Large intestine (tissue), 12 donors: Measurements from ENCODE around the gene MSANTD7. TPM values are rescaled to one million over a fixed set of nuclear protein-coding genes. Genes with fewer than 3 reads are reported as not detected.

Source experiments
- DNase-seq, 2 donors: peaks; one replicate each; pipeline versions ENCODE4 v3.0.0 to v3.0.0-alpha.2; 2013
- H3K27ac ChIP-seq: one replicate; pipeline ENCODE4 v1.5.1; 2013; ENCODE audit warnings: low read length
- H3K27me3 ChIP-seq: 2 replicates; pipeline ENCODE4 v1.6.1; 2013; ENCODE audit warnings: low read length; ENCODE audit not compliant: control insufficient read depth, insufficient read depth
- H3K36me3 ChIP-seq: 2 replicates; pipeline ENCODE4 v1.6.1; 2013; ENCODE audit warnings: low read length; ENCODE audit not compliant: control insufficient read depth, insufficient read depth
- H3K4me1 ChIP-seq: one replicate; pipeline ENCODE4 v1.6.1; 2013; ENCODE audit warnings: low read length; ENCODE audit not compliant: control insufficient read depth, insufficient read depth
- H3K4me3 ChIP-seq: one replicate; pipeline ENCODE4 v1.5.1; 2013; ENCODE audit warnings: low read length
- H3K9me3 ChIP-seq: one replicate; pipeline ENCODE4 v1.6.1; 2013; ENCODE audit warnings: mild to moderate bottlenecking, low read depth, low read length, moderate library complexity; ENCODE audit not compliant: control insufficient read depth
- WGBS: methylation state at CpG from one replicate; pipeline ENCODE4 v1.1.5; 2013; ENCODE audit warnings: low lambda C conversion rate; ENCODE audit not compliant: insufficient coverage; 5-methylcytosine and 5-hydroxymethylcytosine counted together
- long read RNA-seq, 11 donors: transcript quantifications; one replicate each; lab custom pipeline, GENCODE V29; 2026
- polyA plus RNA-seq: library from polyadenylated mRNA; unstranded; fragments of 120-200 nt; gene quantifications from one replicate; pipeline ENCODE4 v1.2.1, GENCODE V29; 2013

MSANTD7 gene, protein sequence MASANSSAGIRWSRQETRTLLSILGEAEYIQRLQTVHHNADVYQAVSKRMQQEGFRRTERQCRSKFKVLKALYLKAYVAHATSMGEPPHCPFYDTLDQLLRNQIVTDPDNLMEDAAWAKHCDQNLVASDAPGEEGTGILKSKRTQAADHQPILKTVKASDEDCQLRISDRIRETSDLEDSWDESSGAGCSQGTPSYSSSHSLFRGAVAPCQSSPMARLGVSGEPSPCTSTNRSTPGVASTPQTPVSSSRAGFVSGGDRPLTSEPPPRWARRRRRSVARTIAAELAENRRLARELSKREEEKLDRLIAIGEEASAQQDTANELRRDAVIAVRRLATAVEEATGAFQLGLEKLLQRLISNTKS
- 13.9 TPM for polyA plus RNA-seq
- long read RNA-seq, donor 1, full-length matches to known transcripts: 2 of 2 reads
- long read RNA-seq, donor 1, partial matches to known transcripts: 0 of 2 reads
- long read RNA-seq, donor 1, other reads (novel, unspliced or antisense): 0 of 2 reads
- long read RNA-seq, donor 2, full-length matches to known transcripts: 1 of 1 reads
- long read RNA-seq, donor 2, partial matches to known transcripts: 0 of 1 reads
- long read RNA-seq, donor 2, other reads (novel, unspliced or antisense): 0 of 1 reads
- long read RNA-seq, donor 3: 0 reads
- long read RNA-seq, donor 4, full-length matches to known transcripts: 1 of 1 reads
- long read RNA-seq, donor 4, partial matches to known transcripts: 0 of 1 reads
- long read RNA-seq, donor 4, other reads (novel, unspliced or antisense): 0 of 1 reads
- long read RNA-seq, donor 5: 0 reads
- long read RNA-seq, donor 6, full-length matches to known transcripts: 3 of 3 reads
- long read RNA-seq, donor 6, partial matches to known transcripts: 0 of 3 reads
- long read RNA-seq, donor 6, other reads (novel, unspliced or antisense): 0 of 3 reads
- long read RNA-seq, donor 7, full-length matches to known transcripts: 2 of 2 reads
- long read RNA-seq, donor 7, partial matches to known transcripts: 0 of 2 reads
- long read RNA-seq, donor 7, other reads (novel, unspliced or antisense): 0 of 2 reads
- long read RNA-seq, donor 8, full-length matches to known transcripts: 3 of 3 reads
- long read RNA-seq, donor 8, partial matches to known transcripts: 0 of 3 reads
- long read RNA-seq, donor 8, other reads (novel, unspliced or antisense): 0 of 3 reads
- long read RNA-seq, donor 9, full-length matches to known transcripts: 4 of 15 reads
- long read RNA-seq, donor 9, partial matches to known transcripts: 11 of 15 reads
- long read RNA-seq, donor 9, other reads (novel, unspliced or antisense): 0 of 15 reads
- long read RNA-seq, donor 10, full-length matches to known transcripts: 2 of 2 reads
- long read RNA-seq, donor 10, partial matches to known transcripts: 0 of 2 reads
- long read RNA-seq, donor 10, other reads (novel, unspliced or antisense): 0 of 2 reads
- long read RNA-seq, donor 11, full-length matches to known transcripts: 5 of 5 reads
- long read RNA-seq, donor 11, partial matches to known transcripts: 0 of 5 reads
- long read RNA-seq, donor 11, other reads (novel, unspliced or antisense): 0 of 5 reads

DNA sequence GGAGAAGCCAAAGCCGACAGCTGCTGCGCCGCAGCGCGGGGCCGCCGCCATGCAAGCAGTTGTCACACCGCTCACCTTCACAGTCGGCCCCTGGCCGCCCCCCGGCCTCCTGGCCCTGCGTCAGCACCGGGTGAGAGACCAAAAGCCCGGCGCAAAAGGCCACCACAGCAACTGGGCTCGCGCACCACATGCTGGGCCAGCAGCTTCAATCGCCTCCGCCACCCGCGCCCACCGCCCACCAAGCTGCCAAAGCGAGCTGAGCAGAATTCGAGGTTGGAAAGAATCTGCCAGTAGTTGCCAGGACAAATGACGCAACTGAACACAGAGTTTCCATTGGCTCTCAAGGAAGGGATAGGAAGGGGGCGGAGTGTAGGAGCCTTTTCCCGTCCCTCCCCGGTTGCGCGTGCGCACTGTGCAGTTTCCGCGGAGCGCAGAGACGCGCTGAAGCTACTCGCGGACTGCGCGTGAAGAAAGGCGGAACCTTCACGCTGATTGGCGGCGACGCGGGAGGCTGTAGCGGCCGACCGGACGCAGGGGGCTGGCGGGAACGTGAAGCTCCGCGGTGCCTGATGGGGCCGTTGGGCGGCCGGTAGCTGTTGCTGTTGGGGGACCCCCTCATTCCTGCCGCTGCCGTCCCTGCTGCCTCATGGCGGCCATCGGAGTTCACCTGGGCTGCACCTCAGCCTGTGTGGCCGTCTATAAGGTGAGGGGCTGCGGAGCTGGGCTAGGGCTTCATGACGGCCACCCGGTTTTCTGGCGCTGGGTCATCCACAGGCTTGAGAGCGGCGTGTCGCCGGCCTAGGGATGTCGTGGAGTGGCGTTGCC is at the start of gene MSANTD7, which contains the start of the genes CDNF and HSPA14:
MSANTD7 (plus strand) TSS at position 550 of the 825 bp plus-strand sequence. CDS start 3,979 bp downstream, outside the sequence.
CDNF (minus strand) TSS at position 281 of the 825 bp plus-strand sequence; CDS start at position 190, 91 bp downstream.
HSPA14 (plus strand) TSS at position 550 of the 825 bp plus-strand sequence; CDS start at position 647, 97 bp downstream.
- H3K4me1 ChIP-seq: no peaks in the 10 kb centered on the region
- H3K27ac ChIP-seq: peak within 1 kb of the TSS; percentile 97
- WGBS: no CpG with 5 or more reads among the region's 72 CpGs
- H3K27me3 ChIP-seq: no peaks in the 10 kb centered on the region
- H3K9me3 ChIP-seq: no peaks in the 10 kb centered on the region
- H3K4me3 ChIP-seq: peak within 1 kb of the TSS; percentile 93
- peaks cover 20% of the 10 kb centered on the region for H3K36me3 ChIP-seq
- DNase-seq: peak; percentile 100

DNA sequence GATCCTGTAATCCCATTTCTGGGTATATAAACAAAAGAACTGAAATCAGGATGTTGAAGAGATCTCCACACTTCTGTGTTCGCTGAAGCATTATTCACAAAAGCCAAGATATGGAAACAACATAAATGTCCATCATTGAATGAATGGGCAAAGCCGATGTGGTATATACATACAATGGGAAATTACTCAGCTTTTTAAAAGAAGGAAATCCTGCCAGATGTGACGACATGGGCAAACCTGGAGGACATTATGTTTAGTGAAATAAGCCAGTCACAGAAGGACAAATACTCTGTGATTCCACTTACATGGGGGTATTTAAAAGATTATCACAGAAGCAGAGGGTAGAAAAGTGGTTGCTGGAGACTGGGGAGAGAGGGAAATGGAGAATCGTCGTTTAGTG is 39.5 kb upstream of the MSANTD7 start:
- WGBS: 76% methylated on average over 3 of the region's 5 CpGs
- peaks cover 4% of the 10 kb centered on the region for H3K27me3 ChIP-seq

DNA sequence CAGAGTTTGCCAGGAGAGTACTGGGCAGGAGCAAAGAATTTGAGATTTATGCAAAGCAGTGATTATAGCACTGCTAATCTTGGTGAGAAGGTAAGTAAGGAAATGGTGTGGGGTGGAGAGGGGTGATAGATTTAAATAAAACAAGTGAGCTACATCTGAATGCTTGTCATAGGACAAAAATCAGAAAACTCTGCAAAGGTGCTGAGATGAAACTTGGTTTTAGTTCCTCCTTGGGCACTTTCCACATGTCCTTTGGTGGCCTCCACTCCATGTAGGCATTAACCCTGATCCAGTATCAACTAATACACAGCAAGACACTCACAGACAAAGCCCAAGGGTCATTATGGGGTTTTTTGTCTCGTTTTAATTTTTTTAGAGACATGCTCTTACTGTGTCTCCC is 37.7 kb upstream of the MSANTD7 start:
- H3K4me1 ChIP-seq: no peaks in the 10 kb centered on the region
- no peaks in the 10 kb centered on the region for H3K36me3 ChIP-seq
- H3K9me3 ChIP-seq: no peaks in the 10 kb centered on the region
- WGBS: no CpG with 5 or more reads among the region's 1 CpG
- no peak for DNase-seq
- H3K27me3 ChIP-seq: peaks cover 4% of the 10 kb centered on the region
- H3K4me3 ChIP-seq: no peak overlapping the region
- H3K27ac ChIP-seq: no peak overlapping the region

More for the DNA sequence above, 39.5 kb upstream of the MSANTD7 start:
- H3K4me3 ChIP-seq: no peak overlapping the region
- no peak for DNase-seq
- no peaks in the 10 kb centered on the region for H3K4me1 ChIP-seq
- H3K9me3 ChIP-seq: no peaks in the 10 kb centered on the region
- H3K36me3 ChIP-seq: no peaks in the 10 kb centered on the region
- no peak overlapping the region for H3K27ac ChIP-seq

DNA sequence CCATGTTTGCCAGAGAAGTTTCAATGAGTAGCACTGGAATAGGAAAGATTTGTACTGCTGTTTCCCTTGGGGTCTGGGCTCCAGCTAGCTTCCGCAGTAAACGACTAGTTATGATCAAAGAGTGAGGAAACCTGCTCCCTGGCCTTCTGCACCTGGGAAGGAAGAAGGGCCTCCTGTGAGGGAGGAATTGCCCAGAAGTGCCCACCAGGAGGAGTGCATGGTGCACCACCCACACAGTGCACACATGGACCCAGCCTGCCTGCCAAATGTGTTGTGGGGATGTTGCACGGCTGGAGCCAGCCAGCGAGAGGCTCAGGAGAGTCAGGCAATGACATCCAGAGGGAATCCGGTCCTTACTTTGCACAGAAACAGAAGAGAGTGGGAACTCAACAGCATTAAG is 36.4 kb upstream of the MSANTD7 start:
- peak; percentile 5 to 13 for DNase-seq
- no CpG with 5 or more reads among the region's 5 CpGs for WGBS

DNA sequence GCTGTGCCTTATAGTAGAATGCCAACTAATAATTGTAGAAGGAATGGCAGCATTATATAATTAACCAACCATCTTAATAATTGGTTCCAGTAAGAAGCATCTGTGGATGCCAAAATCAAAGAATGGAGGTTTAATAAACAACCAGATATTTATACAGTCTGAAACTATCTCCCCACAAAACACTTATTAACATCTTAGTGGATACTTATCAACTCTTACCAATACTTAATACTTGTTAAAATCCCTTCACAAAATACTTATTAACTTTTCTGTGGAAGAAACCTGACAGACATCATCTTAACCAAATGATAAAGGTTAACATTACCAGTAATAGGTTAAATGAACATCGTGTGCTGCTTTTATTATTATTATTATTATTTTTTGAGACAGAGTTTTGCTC is 34.3 kb upstream of the MSANTD7 start:
- WGBS: 40% methylated on average over 1 of the region's 1 CpG
- DNase-seq: no peak
- Histone ChIP-seq H3K9me3 (no peaks in the 10 kb centered on the region), H3K4me1 (no peaks in the 10 kb centered on the region), H3K27ac (no peak overlapping the region), H3K36me3 (no peaks in the 10 kb centered on the region), H3K4me3 (no peak overlapping the region), H3K27me3 (peaks cover 4% of the 10 kb centered on the region)

More for the DNA sequence above, 36.4 kb upstream of the MSANTD7 start:
- Histone ChIP-seq H3K9me3 (no peaks in the 10 kb centered on the region), H3K36me3 (no peaks in the 10 kb centered on the region), H3K4me1 (no peaks in the 10 kb centered on the region), H3K27ac (no peak overlapping the region), H3K4me3 (no peak overlapping the region), H3K27me3 (peaks cover 4% of the 10 kb centered on the region)

DNA sequence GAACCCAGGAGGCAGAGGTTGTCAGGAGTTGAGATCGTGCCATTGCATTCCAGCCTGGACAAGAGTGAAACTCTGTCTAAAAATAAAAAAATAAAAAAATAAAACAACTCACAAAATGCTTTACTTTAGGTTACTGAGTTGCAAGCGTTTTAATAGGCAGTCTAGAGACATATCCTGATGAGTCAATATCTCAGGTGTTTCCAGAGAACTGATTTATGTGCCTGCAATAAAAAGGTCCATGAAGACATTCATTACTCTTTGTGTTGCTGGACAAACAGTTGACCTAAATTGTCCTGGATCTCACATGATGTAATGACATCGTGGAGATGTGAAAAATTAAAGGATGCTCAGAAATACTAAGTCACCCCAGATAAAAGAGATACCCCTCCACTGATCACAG is 31.8 kb upstream of the MSANTD7 start:
- no peak for DNase-seq
- no CpG with 5 or more reads among the region's 3 CpGs for WGBS
- Histone ChIP-seq H3K4me3 (no peak overlapping the region), H3K27me3 (peaks cover 4% of the 10 kb centered on the region), H3K27ac (no peak overlapping the region), H3K4me1 (no peaks in the 10 kb centered on the region), H3K9me3 (no peaks in the 10 kb centered on the region), H3K36me3 (no peaks in the 10 kb centered on the region)

DNA sequence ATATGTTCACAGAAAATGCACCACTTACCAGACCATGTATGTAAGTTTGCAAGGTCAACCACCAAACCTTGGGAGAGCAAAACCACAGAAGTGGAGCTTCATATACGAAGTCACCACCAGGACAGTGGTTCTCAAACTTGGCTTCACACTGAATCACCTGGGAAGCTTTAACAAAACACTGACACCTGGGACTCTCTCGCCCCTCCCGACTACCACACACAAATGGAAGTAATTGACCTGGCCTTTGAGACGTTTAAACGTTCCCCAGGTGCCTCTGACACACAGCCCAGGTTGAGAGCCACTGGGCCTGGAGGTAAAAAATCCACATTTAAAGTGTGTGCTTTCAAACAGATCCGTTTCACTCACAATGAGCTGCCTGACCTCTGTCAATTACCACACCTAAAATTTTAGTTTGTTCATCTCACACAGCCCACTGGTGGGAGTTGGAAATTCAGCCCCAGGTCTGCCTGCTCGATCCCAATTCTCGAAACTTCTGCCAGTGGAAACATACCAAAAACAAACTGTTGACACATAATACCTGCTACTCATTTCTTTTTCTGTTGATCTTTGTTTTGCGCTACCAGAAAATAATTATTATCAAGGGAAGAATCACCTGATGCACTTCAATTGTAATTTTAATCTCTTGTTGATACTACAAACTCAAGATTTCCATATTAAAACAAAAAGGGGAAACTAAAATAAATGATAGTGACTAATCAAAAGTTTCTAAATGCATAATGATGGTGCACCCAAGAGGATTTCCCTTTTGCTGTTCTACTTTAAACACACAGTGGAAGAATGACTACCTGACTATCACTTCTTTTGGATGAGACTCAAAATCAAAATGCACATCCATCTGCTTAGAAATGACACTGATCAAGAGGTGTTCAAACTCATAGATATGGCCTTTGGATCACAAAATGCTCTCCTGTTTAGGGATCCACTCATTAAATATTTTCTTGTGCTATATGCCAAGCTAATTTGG is 26.8 kb upstream of the MSANTD7 start:
- Histone ChIP-seq H3K36me3 (no peaks in the 10 kb centered on the region), H3K27ac (no peak overlapping the region), H3K4me3 (no peak overlapping the region), H3K4me1 (no peaks in the 10 kb centered on the region), H3K9me3 (no peaks in the 10 kb centered on the region), H3K27me3 (no peaks in the 10 kb centered on the region)
- WGBS: 100% methylated on average over 3 of the region's 9 CpGs
- no peak for DNase-seq

DNA sequence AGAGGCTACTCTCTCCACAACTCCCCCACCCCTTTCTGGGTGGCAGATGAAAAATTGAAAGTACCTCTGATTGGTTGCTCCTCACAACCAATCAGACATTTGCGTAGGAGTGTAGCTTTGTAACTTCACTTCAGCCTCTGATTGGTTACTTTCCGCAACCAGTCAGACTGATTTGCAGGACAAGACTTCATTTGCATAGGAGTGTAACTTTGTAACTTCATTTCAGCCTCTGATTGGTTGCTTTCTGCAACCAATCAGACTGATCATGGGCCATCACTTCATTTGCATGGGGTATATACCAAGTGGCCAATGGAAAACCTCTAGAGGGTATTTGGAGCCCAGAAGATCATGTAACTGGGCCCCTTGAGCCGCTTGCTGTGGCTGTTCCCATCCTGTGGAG is 25.8 kb upstream of the MSANTD7 start:
- H3K27ac ChIP-seq: no peak overlapping the region
- H3K4me1 ChIP-seq: no peaks in the 10 kb centered on the region
- no peak overlapping the region for H3K4me3 ChIP-seq
- no peaks in the 10 kb centered on the region for H3K9me3 ChIP-seq
- H3K36me3 ChIP-seq: no peaks in the 10 kb centered on the region
- no peak for DNase-seq
- H3K27me3 ChIP-seq: no peaks in the 10 kb centered on the region
- WGBS: no CpG with 5 or more reads among the region's 3 CpGs
